GM12892 (cell line): ENCODE results near the gene MAGOH.

Experiments
- DNase-seq: peaks from one replicate; pipeline ENCODE4 v3.0.0; 2011; ENCODE audit not compliant: insufficient read length
- FAIRE-seq: peaks from 2 replicates; lab custom pipeline; 2011; peaks lifted over from hg19 to GRCh38; lab: Jason Lieb, UNC
- POLR2A ChIP-seq: IDR thresholded peaks from 2 replicates; pipeline ENCODE4 v1.6.1; 2011; ENCODE audit warnings: low read depth, low read length, control low read depth
- POLR2AphosphoS5 ChIP-seq: IDR thresholded peaks from 2 replicates; pipeline ENCODE4 v1.6.1; 2011; ENCODE audit warnings: low read depth, low read length, control low read depth
- TAF1 ChIP-seq: IDR thresholded peaks from 2 replicates; pipeline ENCODE4 v1.6.1; 2011; ENCODE audit warnings: low read depth, mild to moderate bottlenecking, control low read depth, low read length, borderline replicate concordance

The MAGOH gene

GRCh38 chr1:53265581-53265980 is 27.3 kb upstream of the MAGOH start:
- DNase-seq (no peak), FAIRE-seq (no peak)
- TF ChIP-seq POLR2AphosphoS5 (no peak), TAF1 (no peak), POLR2A (no peak)

- FAIRE-seq (no peak), DNase-seq (no peak)
Measured at GRCh38 chr1:53264048-53264447, 25.7 kb upstream of the MAGOH start.

GRCh38 chr1:53262000-53262399 is 23.7 kb upstream of the MAGOH start:
- FAIRE-seq (no peak), DNase-seq (no peak)
- TF ChIP-seq TAF1 (no peak), POLR2A (no peak), POLR2AphosphoS5 (no peak)

More at GRCh38 chr1:53264048-53264447, 25.7 kb upstream of the MAGOH start:
- TF ChIP-seq TAF1 (no peak), POLR2AphosphoS5 (no peak), POLR2A (no peak)

GRCh38 chr1:53260631-53261247 is 22.4 kb upstream of the MAGOH start:
- TF ChIP-seq POLR2A: no peak
- TF ChIP-seq POLR2AphosphoS5: no peak
- TF ChIP-seq TAF1: no peak
- FAIRE-seq: no peak
- DNase-seq: no peak

- TF ChIP-seq POLR2AphosphoS5 (no peak), POLR2A (no peak), TAF1 (no peak)
Measured at GRCh38 chr1:53259932-53260331, 21.6 kb upstream of the MAGOH start.

GRCh38 chr1:53258216-53258615 is 19.9 kb upstream of the MAGOH start:
- FAIRE-seq (no peak), DNase-seq (no peak)
- TF ChIP-seq POLR2AphosphoS5 (no peak), TAF1 (no peak), POLR2A (no peak)

More at GRCh38 chr1:53259932-53260331, 21.6 kb upstream of the MAGOH start:
- peak; percentile 17 for FAIRE-seq
- DNase-seq: no peak

GRCh38 chr1:53257454-53258081 is 19.2 kb upstream of the MAGOH start:
- no peak for DNase-seq
- no peak for TF ChIP-seq POLR2AphosphoS5
- no peak for TF ChIP-seq POLR2A
- FAIRE-seq: no peak

- TF ChIP-seq TAF1 (no peak), POLR2AphosphoS5 (no peak), POLR2A (no peak)
- FAIRE-seq: no peak
- no peak for DNase-seq
Measured at GRCh38 chr1:53256511-53257453, 18.5 kb upstream of the MAGOH start.

- TF ChIP-seq POLR2A (no peak), TAF1 (no peak), POLR2AphosphoS5 (no peak)
- no peak for FAIRE-seq
- DNase-seq: no peak
Measured at GRCh38 chr1:53255031-53255430, 16.7 kb upstream of the MAGOH start.

GRCh38 chr1:53254011-53254640 is 15.8 kb upstream of the MAGOH start:
- DNase-seq (no peak), FAIRE-seq (no peak)
- TF ChIP-seq POLR2A (no peak), TAF1 (no peak), POLR2AphosphoS5 (no peak)

GRCh38 chr1:53250325-53250724 is 12.0 kb upstream of the MAGOH start:
- TF ChIP-seq TAF1 (no peak), POLR2A (no peak)
- DNase-seq (no peak), FAIRE-seq (no peak)
